A673 (cell line): ENCODE data around the gene VPS29.

Experiments used
- EZH2 ChIP-seq: fragments of 200-600 bp; sonication (generic); IDR thresholded peaks from 2 replicates; pipeline ENCODE4 v1.6.1; 2017; ENCODE audit warnings: borderline replicate concordance, low read depth, mild to moderate bottlenecking, mixed read lengths, antibody characterized with exemption, low read length; ENCODE audit not compliant: poor library complexity, severe bottlenecking
- TF ChIP-seq, protein P1 (sequence below): fragments of 300-800, 200-600 bp; sonication (generic); conservative IDR thresholded peaks from 2 replicates; pipeline ENCODE4 v1.5.1; 2017; ENCODE audit warnings: low read depth, mild to moderate bottlenecking, antibody characterized with exemption, low read length, moderate library complexity, mixed read lengths

DNA sequence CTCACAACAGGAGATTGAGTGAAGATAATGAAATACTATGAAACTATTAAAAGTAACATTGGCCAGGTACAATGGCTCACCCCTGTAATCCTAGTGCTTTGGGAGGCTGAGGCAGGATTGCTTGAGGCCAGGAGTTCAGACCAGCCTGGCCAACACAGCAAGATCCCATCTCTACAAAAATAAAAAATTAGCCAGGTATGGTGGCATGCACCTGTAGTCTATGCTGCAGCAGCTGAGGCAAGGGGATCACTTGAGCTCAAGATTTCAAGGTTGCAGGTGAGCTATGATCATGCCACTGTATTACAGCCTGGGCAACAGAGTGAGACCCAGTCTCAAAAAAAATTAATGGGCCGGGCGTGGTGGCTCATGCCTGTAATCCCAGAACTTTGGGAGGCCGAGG, 15.1 kb upstream of the VPS29 start:
- TF ChIP-seq, protein P1, sequence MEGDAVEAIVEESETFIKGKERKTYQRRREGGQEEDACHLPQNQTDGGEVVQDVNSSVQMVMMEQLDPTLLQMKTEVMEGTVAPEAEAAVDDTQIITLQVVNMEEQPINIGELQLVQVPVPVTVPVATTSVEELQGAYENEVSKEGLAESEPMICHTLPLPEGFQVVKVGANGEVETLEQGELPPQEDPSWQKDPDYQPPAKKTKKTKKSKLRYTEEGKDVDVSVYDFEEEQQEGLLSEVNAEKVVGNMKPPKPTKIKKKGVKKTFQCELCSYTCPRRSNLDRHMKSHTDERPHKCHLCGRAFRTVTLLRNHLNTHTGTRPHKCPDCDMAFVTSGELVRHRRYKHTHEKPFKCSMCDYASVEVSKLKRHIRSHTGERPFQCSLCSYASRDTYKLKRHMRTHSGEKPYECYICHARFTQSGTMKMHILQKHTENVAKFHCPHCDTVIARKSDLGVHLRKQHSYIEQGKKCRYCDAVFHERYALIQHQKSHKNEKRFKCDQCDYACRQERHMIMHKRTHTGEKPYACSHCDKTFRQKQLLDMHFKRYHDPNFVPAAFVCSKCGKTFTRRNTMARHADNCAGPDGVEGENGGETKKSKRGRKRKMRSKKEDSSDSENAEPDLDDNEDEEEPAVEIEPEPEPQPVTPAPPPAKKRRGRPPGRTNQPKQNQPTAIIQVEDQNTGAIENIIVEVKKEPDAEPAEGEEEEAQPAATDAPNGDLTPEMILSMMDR: no peak
- no peak for TF ChIP-seq EZH2
